Endothelial cell of umbilical vein (primary cell): Measurements from ENCODE around the gene MAN1A1. TPM values are rescaled to one million over a fixed set of nuclear protein-coding genes. Genes with fewer than 3 reads are reported as not detected.

Experiments
- BruUV-seq: library from RNA; stranded (reverse); fragments of 400-500 nt; replicated peaks from 2 replicates; lab custom pipeline; 2021; lab: Mats Ljungman, UMichigan
- CTCF ChIA-PET: fragments of 300-600, 350-600 bp; sonication (Branson Sonifier 250); formaldehyde crosslinking; loops from one replicate; lab custom pipeline; 2021; ENCODE audit warnings: antibody characterized with exemption, inconsistent platforms; lab: Charles Lee
- POLR2A ChIA-PET: fragments of 300-600, 350-600 bp; sonication (Branson Sonifier 250); formaldehyde crosslinking; loops from one replicate; lab custom pipeline; 2021; ENCODE audit warnings: antibody characterized with exemption, inconsistent platforms; lab: Charles Lee
- DNase-seq: peaks from one replicate; pipeline ENCODE4 v3.0.0-alpha.2; 2011; ENCODE audit warnings: low read depth, low spot score
- FAIRE-seq: peaks from 2 replicates; lab custom pipeline; 2011; peaks lifted over from hg19 to GRCh38; lab: Jason Lieb, UNC
- H2AFZ ChIP-seq: 2 replicates; pipeline ENCODE4 v1.6.0; 2012; ENCODE audit warnings: low read depth, low read length, control low read depth, inconsistent platforms
- H3K27ac ChIP-seq: 2 replicates; pipeline ENCODE4 v1.5.1; 2011; ENCODE audit warnings: low read depth, mild to moderate bottlenecking, control low read depth, low read length, moderate library complexity; ENCODE audit not compliant: insufficient read depth
- H3K27me3 ChIP-seq, 2 experiments: 2 replicates each; pipeline versions ENCODE4 v1.6.0 to v1.6.1; 2011; ENCODE audit warnings: low read length in 2 of 2, mixed read lengths in 1 of 2; ENCODE audit not compliant: control insufficient read depth in 2 of 2, insufficient read depth in 2 of 2
- H3K36me3 ChIP-seq, 2 experiments: 2 replicates in 1 of 2; 3 replicates in 1 of 2; pipeline ENCODE4 v1.5.1; 2011; ENCODE audit warnings: low read length in 2 of 2, mild to moderate bottlenecking in 1 of 2, moderate library complexity in 1 of 2; ENCODE audit not compliant: control insufficient read depth in 2 of 2, insufficient read depth in 2 of 2; ENCODE audit errors: extremely low read depth in 1 of 2
- H3K4me1 ChIP-seq: 3 replicates; pipeline ENCODE4 v1.5.1; 2011; ENCODE audit warnings: mild to moderate bottlenecking, low read length; ENCODE audit not compliant: control insufficient read depth, insufficient read depth; ENCODE audit errors: extremely low read depth
- H3K4me2 ChIP-seq: 2 replicates; pipeline ENCODE4 v1.6.1; 2011; ENCODE audit warnings: low read length, control low read depth, mixed read lengths; ENCODE audit not compliant: insufficient read depth
- H3K4me3 ChIP-seq, 3 experiments: fragments of 200-600 bp in 1 of 3; sonication (generic), shearing (Covaris generic) in 1 of 3; replicated peaks in 1 of 3; 2 replicates each; pipeline ENCODE4 v1.5.1; 2011 to 2016; ENCODE audit warnings: control low read depth in 3 of 3, low read length in 3 of 3, mild to moderate bottlenecking in 2 of 3, inconsistent platforms in 1 of 3, low read depth in 1 of 3, moderate library complexity in 1 of 3; ENCODE audit not compliant: insufficient read depth in 1 of 3
- H3K79me2 ChIP-seq: 2 replicates; pipeline ENCODE4 v1.6.0; 2012; ENCODE audit warnings: low read length, inconsistent platforms; ENCODE audit not compliant: control insufficient read depth, insufficient read depth
- H3K9ac ChIP-seq: replicated peaks from 2 replicates; pipeline ENCODE3; 2011; ENCODE audit warnings: low read length, control low read depth; ENCODE audit not compliant: insufficient read depth; ENCODE audit errors: extremely low read depth
- H3K9me1 ChIP-seq: replicated peaks from 3 replicates; pipeline ENCODE4 v1.6.0; 2011; ENCODE audit warnings: mild to moderate bottlenecking, low read length; ENCODE audit not compliant: control insufficient read depth, insufficient read depth; ENCODE audit errors: extremely low read depth
- H3K9me3 ChIP-seq: replicated peaks from 2 replicates; pipeline ENCODE4 v1.5.1; 2012; ENCODE audit warnings: low read length, inconsistent platforms; ENCODE audit not compliant: control insufficient read depth, insufficient read depth
- H4K20me1 ChIP-seq: replicated peaks from 2 replicates; pipeline ENCODE3; 2011; ENCODE audit warnings: mild to moderate bottlenecking, low read length; ENCODE audit not compliant: control insufficient read depth, insufficient read depth; ENCODE audit errors: extremely low read depth
- CTCF ChIP-seq, 2 donors: IDR thresholded peaks; 1 replicate in 1 of 2; 2 replicates in 1 of 2; pipeline ENCODE4 v1.5.1; 2011; ENCODE audit warnings: low read length in 2 of 2, mild to moderate bottlenecking in 2 of 2, moderate library complexity in 2 of 2, control low read depth in 1 of 2, inconsistent platforms in 1 of 2, low read depth in 1 of 2; ENCODE audit not compliant: insufficient read depth in 1 of 2; ENCODE audit errors: extremely low read depth in 1 of 2
- EZH2 ChIP-seq: IDR thresholded peaks from 2 replicates; pipeline ENCODE4 v1.6.1; 2012; ENCODE audit warnings: borderline replicate concordance, low read depth, mild to moderate bottlenecking, moderate library complexity, low read length, inconsistent platforms; ENCODE audit not compliant: severe bottlenecking
- FOS ChIP-seq: IDR thresholded peaks from 2 replicates; pipeline ENCODE4 v1.6.1; 2011; ENCODE audit warnings: mild to moderate bottlenecking, low read length, moderate library complexity, borderline replicate concordance; ENCODE audit not compliant: insufficient read depth
- GATA2 ChIP-seq: IDR thresholded peaks from 2 replicates; pipeline ENCODE4 v1.7.0; 2011; ENCODE audit warnings: low read depth, mild to moderate bottlenecking, moderate library complexity, mixed read lengths, low read length; ENCODE audit not compliant: insufficient read length, insufficient read depth
- JUN ChIP-seq: IDR thresholded peaks from 2 replicates; pipeline ENCODE4 v1.6.1; 2011; ENCODE audit warnings: borderline replicate concordance, low read depth; ENCODE audit not compliant: insufficient read length, insufficient read depth
- MAX ChIP-seq: IDR thresholded peaks from 2 replicates; pipeline ENCODE4 v1.6.1; 2011; ENCODE audit not compliant: insufficient read depth, insufficient read length
- MYC ChIP-seq: IDR thresholded peaks from one replicate; pipeline ENCODE4 v1.6.1; 2011; ENCODE audit warnings: mild to moderate bottlenecking, low read depth, low read length
- POLR2A ChIP-seq: IDR thresholded peaks from 2 replicates; pipeline ENCODE4 v1.6.1; 2012; ENCODE audit warnings: low read depth, mild to moderate bottlenecking, control low read depth, low read length
- POLR2AphosphoS5 ChIP-seq: IDR thresholded peaks from 2 replicates; pipeline ENCODE4 v1.6.1; 2012; ENCODE audit warnings: low read depth, mild to moderate bottlenecking, control low read depth, low read length, moderate library complexity; ENCODE audit not compliant: insufficient read depth
- dilution Hi-C: fragments of 300-500 bp; cut with MboI; formaldehyde crosslinking; loops from one replicate; pipeline ENCODE4 v1.15.0; 2019; ENCODE audit warnings: low sequenced_read_pairs; ENCODE audit not compliant: extremely low pct_ligation_motif_present
- intact Hi-C: fragments of 100-400 bp; cut with micrococcal nuclease; formaldehyde crosslinking; loops from one replicate; pipeline ENCODE4 v1.10.0; 2022
- polyA plus RNA-seq, 4 experiments: library from polyadenylated mRNA; depleted of rRNA in 3 of 4; stranded (reverse) in 3 of 4; unstranded in 1 of 4; fragments of >200 nt; gene quantifications; 2 replicates each; pipeline versions ENCODE4 v1.2.1 to v1.2.3, GENCODE V29; 2011 to 2012; ENCODE audit warnings: missing spikeins in 1 of 4
- total RNA-seq: library from RNA; stranded (reverse); gene quantifications from 2 replicates; pipeline ENCODE4 v1.2.3, GENCODE V29; 2021

MAN1A1 gene
- total and polyA plus RNA-seq, 2 donors (not counting 3 experiments of a cell fraction or from before 2014, with no cell fraction given), result 3.3 to 12.9 TPM

- Histone ChIP-seq H3K9me3 (no peaks in the 10 kb centered on the region), H3K36me3 (no peaks in the 10 kb centered on the region), H3K27ac (no peak overlapping the region), H3K9me1 (no peaks in the 10 kb centered on the region), H3K79me2 (no peaks in the 10 kb centered on the region), H3K4me1 (no peaks in the 10 kb centered on the region), H3K4me3 (no peak overlapping the region), H3K9ac (no peak overlapping the region), H3K27me3 (no peaks in the 10 kb centered on the region), H4K20me1 (no peaks in the 10 kb centered on the region), H2AFZ (no peak overlapping the region), H3K4me2 (no peak overlapping the region)
- DNase-seq (no peak), FAIRE-seq (no peak)
- ChIA-PET CTCF (no interaction called here), POLR2A (no interaction called here)
- dilution Hi-C loops (no loop called here), intact Hi-C loops (no loop called here)
- no peak for TF ChIP-seq JUN
- TF ChIP-seq EZH2, result no peak
- no TSS peak for BruUV-seq
These were observed 87.6 kb downstream of the MAN1A1 start for GRCh38 chr6:119261944-119262284.

GRCh38 chr6:119259027-119259426, 90.5 kb downstream of the MAN1A1 start:
- H3K36me3 ChIP-seq, result no peaks in the 10 kb centered on the region
- no peak for FAIRE-seq
- no TSS peak for BruUV-seq
- no peak overlapping the region for H2AFZ ChIP-seq
- no peaks in the 10 kb centered on the region for H3K9me1 ChIP-seq
- no peaks in the 10 kb centered on the region for H3K4me1 ChIP-seq
- DNase-seq, result no peak
- ChIA-PET POLR2A (no interaction called here), CTCF (no interaction called here)
- no peak overlapping the region for H3K9ac ChIP-seq
- no peaks in the 10 kb centered on the region for H3K79me2 ChIP-seq
- H3K27me3 ChIP-seq, result no peaks in the 10 kb centered on the region
- H3K9me3 ChIP-seq, result no peaks in the 10 kb centered on the region
- dilution Hi-C loops, result no loop called here
- intact Hi-C loops, result no loop called here
- no peaks in the 10 kb centered on the region for H4K20me1 ChIP-seq
- H3K4me3 ChIP-seq, result no peak overlapping the region
- no peak for TF ChIP-seq POLR2AphosphoS5
- no peak for TF ChIP-seq MYC
- TF ChIP-seq POLR2A, result no peak
- TF ChIP-seq EZH2, result no peak
- no peak for TF ChIP-seq GATA2
- no peak for TF ChIP-seq FOS
- no peak for TF ChIP-seq JUN
- TF ChIP-seq CTCF (IDR thresholded peaks at IDR 0.05; ENCODE audit: extremely low read depth in 1 of 2, insufficient read depth in 1 of 2, low read depth in 1 of 2, low read length in 2 of 2), result no peak
- TF ChIP-seq MAX, result no peak
- H3K27ac ChIP-seq, result no peak overlapping the region
- no peak overlapping the region for H3K4me2 ChIP-seq
